Measurements from ENCODE around the gene SPDEF. TPM values are rescaled to one million over a fixed set of nuclear protein-coding genes. Genes with fewer than 3 reads are reported as not detected.

The SPDEF gene
- total RNA-seq, 2 experiments from 2014 or later = 0.34 to 0.54 TPM

- no peaks in the 10 kb centered on the region for H4K20me1 ChIP-seq (ENCODE audit: insufficient read depth, low read length)
- no peaks in the 10 kb centered on the region for H3K9me3 ChIP-seq (ENCODE audit: low read length)
- no peak for TF ChIP-seq EZH2phosphoT487 (IDR thresholded peaks at IDR 0.05; ENCODE audit: borderline replicate concordance, low read depth, low read length)
- TF ChIP-seq, protein P1, sequence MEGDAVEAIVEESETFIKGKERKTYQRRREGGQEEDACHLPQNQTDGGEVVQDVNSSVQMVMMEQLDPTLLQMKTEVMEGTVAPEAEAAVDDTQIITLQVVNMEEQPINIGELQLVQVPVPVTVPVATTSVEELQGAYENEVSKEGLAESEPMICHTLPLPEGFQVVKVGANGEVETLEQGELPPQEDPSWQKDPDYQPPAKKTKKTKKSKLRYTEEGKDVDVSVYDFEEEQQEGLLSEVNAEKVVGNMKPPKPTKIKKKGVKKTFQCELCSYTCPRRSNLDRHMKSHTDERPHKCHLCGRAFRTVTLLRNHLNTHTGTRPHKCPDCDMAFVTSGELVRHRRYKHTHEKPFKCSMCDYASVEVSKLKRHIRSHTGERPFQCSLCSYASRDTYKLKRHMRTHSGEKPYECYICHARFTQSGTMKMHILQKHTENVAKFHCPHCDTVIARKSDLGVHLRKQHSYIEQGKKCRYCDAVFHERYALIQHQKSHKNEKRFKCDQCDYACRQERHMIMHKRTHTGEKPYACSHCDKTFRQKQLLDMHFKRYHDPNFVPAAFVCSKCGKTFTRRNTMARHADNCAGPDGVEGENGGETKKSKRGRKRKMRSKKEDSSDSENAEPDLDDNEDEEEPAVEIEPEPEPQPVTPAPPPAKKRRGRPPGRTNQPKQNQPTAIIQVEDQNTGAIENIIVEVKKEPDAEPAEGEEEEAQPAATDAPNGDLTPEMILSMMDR (conservative IDR thresholded peaks at IDR 0.05; ENCODE audit: low read length) = no peak
- H3K4me2 ChIP-seq (ENCODE audit: low read length) = peak overlapping the region; percentile 21; the same call in 1 of the 2 replicates
- intact Hi-C loops (cut with micrococcal nuclease; ENCODE audit: unreplicated experiment) = no loop called here
- no peaks in the 10 kb centered on the region for H3K36me3 ChIP-seq (ENCODE audit: insufficient read depth, low read length)
- peak; percentile 13 for DNase-seq (ENCODE audit: low spot score)
- no TSS peak for BruUV-seq (replicated peaks)
- H3K27ac ChIP-seq (ENCODE audit: low read depth, low read length, poor library complexity, severe bottlenecking) = no peak overlapping the region
- ChIA-PET CTCF (ENCODE audit: unreplicated experiment) (interaction anchor here (1.2 kb wide), 1 partner anchor 8 kb away, joined by 3 read pairs; no protein-coding TSS in a partner anchor), POLR2A (interaction anchor here (0.5 to 0.7 kb wide), 2 partner anchors 28 to 1280 kb away, joined by 3 to 6 read pairs; no protein-coding TSS in a partner anchor)
- H3K9me2 ChIP-seq (ENCODE audit: insufficient read depth, low read length) = no peaks in the 10 kb centered on the region
- H3K79me2 ChIP-seq (ENCODE audit: insufficient read depth, low read depth, low read length) = no peaks in the 10 kb centered on the region
- no peak overlapping the region for H3K4me3 ChIP-seq (ENCODE audit: low read depth, low read length, poor library complexity, severe bottlenecking)
- H3K4me1 ChIP-seq (ENCODE audit: insufficient read depth, low read length, poor library complexity, severe bottlenecking) = peaks cover 9% of the 10 kb centered on the region
- H2AFZ ChIP-seq (ENCODE audit: low read length) = peak overlapping the region; percentile 66; the same call in 1 of the 2 replicates
Measured at GRCh38 chr6:34554291-34555006, 1.7 kb downstream of the SPDEF start.

- CTCF ChIA-PET (ENCODE audit: unreplicated experiment) = no interaction called here
- no peak overlapping the region for H3K27ac ChIP-seq (ENCODE audit: low read depth, low read length, poor library complexity, severe bottlenecking)
- peaks cover 9% of the 10 kb centered on the region for H3K4me1 ChIP-seq (ENCODE audit: insufficient read depth, low read length, poor library complexity, severe bottlenecking)
- peak overlapping the region; percentile 66; the same call in 1 of the 2 replicates for H2AFZ ChIP-seq (ENCODE audit: low read length)
- intact Hi-C loops (cut with micrococcal nuclease; ENCODE audit: unreplicated experiment) = no loop called here
- DNase-seq (ENCODE audit: low spot score) = no peak
- H3K9me3 ChIP-seq (ENCODE audit: low read length) = no peaks in the 10 kb centered on the region
- peak overlapping the region; percentile 21; the same call in 1 of the 2 replicates for H3K4me2 ChIP-seq (ENCODE audit: low read length)
- no peaks in the 10 kb centered on the region for H4K20me1 ChIP-seq (ENCODE audit: insufficient read depth, low read length)
- H3K9me2 ChIP-seq (ENCODE audit: insufficient read depth, low read length) = no peaks in the 10 kb centered on the region
- H3K79me2 ChIP-seq (ENCODE audit: insufficient read depth, low read depth, low read length) = no peaks in the 10 kb centered on the region
- POLR2A ChIA-PET = interaction anchor here (0.6 to 0.7 kb wide), 2 partner anchors 166 to 1281 kb away, joined by 3 to 6 read pairs; no protein-coding TSS in a partner anchor
- no TSS peak for BruUV-seq (replicated peaks)
- H3K4me3 ChIP-seq (ENCODE audit: low read depth, low read length, poor library complexity, severe bottlenecking) = no peak overlapping the region
- TF ChIP-seq, protein P1 (conservative IDR thresholded peaks at IDR 0.05; ENCODE audit: low read length) = no peak
- TF ChIP-seq EZH2phosphoT487 (IDR thresholded peaks at IDR 0.05; ENCODE audit: borderline replicate concordance, low read depth, low read length) = no peak
- no peaks in the 10 kb centered on the region for H3K36me3 ChIP-seq (ENCODE audit: insufficient read depth, low read length)
Measured at GRCh38 chr6:34553750-34554149, 2.4 kb downstream of the SPDEF start.

- Histone ChIP-seq H3K79me2 (ENCODE audit: insufficient read depth, low read depth, low read length) (no peaks in the 10 kb centered on the region), H3K9me3 (ENCODE audit: low read length) (no peaks in the 10 kb centered on the region), H4K20me1 (ENCODE audit: insufficient read depth, low read length) (no peaks in the 10 kb centered on the region), H3K36me3 (ENCODE audit: insufficient read depth, low read length) (no peaks in the 10 kb centered on the region), H2AFZ (ENCODE audit: low read length) (no peak overlapping the region), H3K27ac (ENCODE audit: low read depth, low read length, poor library complexity, severe bottlenecking) (no peak overlapping the region), H3K4me3 (ENCODE audit: low read depth, low read length, poor library complexity, severe bottlenecking) (no peak overlapping the region), H3K4me2 (ENCODE audit: low read length) (no peak overlapping the region), H3K9me2 (ENCODE audit: insufficient read depth, low read length) (no peaks in the 10 kb centered on the region), H3K4me1 (ENCODE audit: insufficient read depth, low read length, poor library complexity, severe bottlenecking) (peaks cover 9% of the 10 kb centered on the region)
- intact Hi-C loops (cut with micrococcal nuclease; ENCODE audit: unreplicated experiment) = no loop called here
- BruUV-seq (replicated peaks) = no TSS peak
- no peak for DNase-seq (ENCODE audit: low spot score)
- TF ChIP-seq EZH2phosphoT487 (IDR thresholded peaks at IDR 0.05; ENCODE audit: borderline replicate concordance, low read depth, low read length) = no peak
- TF ChIP-seq, protein P1 (conservative IDR thresholded peaks at IDR 0.05; ENCODE audit: low read length) = no peak
- POLR2A ChIA-PET = interaction anchor here (0.6 kb wide), 1 partner anchor 165 kb away, joined by 3 read pairs; no protein-coding TSS in a partner anchor
- CTCF ChIA-PET (ENCODE audit: unreplicated experiment) = no interaction called here
Measured at GRCh38 chr6:34553146-34553545, 3.0 kb downstream of the SPDEF start.
